Coronary artery (tissue), 2 donors: ENCODE measurements around the gene PIP4K2A.

Experiments
- DNase-seq: peaks from one replicate; pipeline ENCODE4 v3.0.0-alpha.2; 2017; ENCODE audit warnings: low spot score
- H3K27ac ChIP-seq, 2 donors: fragments of 200-600 bp; sonication (generic); one replicate each; pipeline ENCODE4 v1.5.1; 2016 to 2019
- H3K4me3 ChIP-seq: fragments of 200-600 bp; sonication (generic); 2 replicates; pipeline ENCODE4 v1.5.1; 2016; ENCODE audit warnings: mild to moderate bottlenecking, moderate library complexity
- CTCF ChIP-seq: fragments of 200-600 bp; sonication (generic); IDR thresholded peaks from one replicate; pipeline ENCODE4 v1.5.1; 2019; ENCODE audit warnings: antibody characterized with exemption

Gene PIP4K2A

GRCh38 chr10:22712956-22713852, 1.2 kb downstream of the PIP4K2A start:
- no peak for TF ChIP-seq CTCF
- Histone ChIP-seq H3K27ac (peak overlapping the region; percentile 73 to 92), H3K4me3 (peak overlapping the region; percentile 78)
- DNase-seq = no peak

DNA sequence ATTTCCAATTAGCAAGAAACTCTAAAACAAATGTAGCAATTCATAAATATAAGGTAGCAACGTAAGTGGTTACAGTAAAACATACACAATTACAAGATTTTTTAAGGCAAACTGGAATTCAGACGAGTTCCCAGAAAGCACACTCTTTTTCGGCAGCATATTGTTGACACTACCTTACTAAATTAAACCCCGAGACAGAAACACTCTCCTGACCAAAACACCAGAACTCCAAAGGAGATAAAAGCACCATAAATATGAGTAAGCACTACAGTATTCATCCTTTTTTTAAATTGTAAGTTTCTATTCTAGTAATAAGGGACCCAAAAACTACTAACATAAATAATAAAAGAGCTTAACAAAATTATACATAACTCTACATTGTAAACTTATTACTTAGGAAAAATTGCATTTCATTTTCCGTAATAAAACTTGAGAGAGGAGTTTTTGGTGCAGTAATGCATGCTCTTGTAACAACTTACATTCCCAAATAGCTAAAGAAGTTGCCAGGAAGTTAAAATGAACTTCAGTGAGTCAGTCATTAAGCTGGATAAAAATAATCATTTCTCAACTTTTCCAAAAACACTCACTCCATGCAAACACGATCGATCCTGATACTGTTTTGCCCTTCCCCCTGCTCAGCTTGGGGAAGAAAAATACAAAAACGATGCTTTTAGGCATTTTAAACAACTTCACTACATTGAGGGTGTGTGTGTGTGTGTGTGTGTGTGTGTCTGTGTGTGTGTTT, 2.0 kb downstream of the PIP4K2A start:
- H3K4me3 ChIP-seq = peak overlapping the region; percentile 78
- no peak for DNase-seq
- peak overlapping the region; percentile 73 to 92 for H3K27ac ChIP-seq
- no peak for TF ChIP-seq CTCF

- Histone ChIP-seq H3K4me3 (peak overlapping the region; percentile 78), H3K27ac (no peak overlapping the region)
- no peak for TF ChIP-seq CTCF
- DNase-seq = no peak
Measured at GRCh38 chr10:22711373-22711772, 3.0 kb downstream of the PIP4K2A start.

GRCh38 chr10:22710139-22710745, 4.1 kb downstream of the PIP4K2A start:
- TF ChIP-seq CTCF = no peak
- Histone ChIP-seq H3K4me3 (peak overlapping the region; percentile 56), H3K27ac (peak overlapping the region; percentile 41 to 70)
- no peak for DNase-seq

GRCh38 chr10:22708772-22709171, 5.6 kb downstream of the PIP4K2A start:
- TF ChIP-seq CTCF = no peak
- DNase-seq = no peak
- Histone ChIP-seq H3K4me3 (no peak overlapping the region), H3K27ac (no peak overlapping the region)

- no peak for TF ChIP-seq CTCF
- H3K27ac ChIP-seq = no peak overlapping the region
- no peak overlapping the region for H3K4me3 ChIP-seq
- DNase-seq = no peak
Measured at GRCh38 chr10:22705527-22705926, 8.9 kb downstream of the PIP4K2A start.
